GM18907 (cell line): ENCODE measurements around the gene ALKAL2.
A peak's percentile ranks its signal among the peaks of the same experiment; 100 is the strongest.

Experiments used
- ATAC-seq: cut with Tn5 transposase; IDR thresholded peaks from one replicate; pipeline ENCODE4 v1.9.1; 2021; ENCODE audit warnings: mild to moderate bottlenecking, moderate library complexity; ENCODE audit not compliant: unreplicated experiment

Gene ALKAL2

GRCh38 chr2:290090-290722 is 2.3 kb upstream of the ALKAL2 start:
- ATAC-seq: no peak

- no peak for ATAC-seq
These were observed 1.6 kb upstream of the ALKAL2 start for GRCh38 chr2:289362-290089.

GRCh38 chr2:288758-289361 is 969 bp upstream of the ALKAL2 start:
- no peak for ATAC-seq

- no peak for ATAC-seq
These were observed 413 bp downstream of the ALKAL2 start for GRCh38 chr2:287471-287885.

- no peak for ATAC-seq
These were observed 1.0 kb downstream of the ALKAL2 start for GRCh38 chr2:286774-287392.

GRCh38 chr2:286035-286434 is 1.9 kb downstream of the ALKAL2 start:
- ATAC-seq: no peak

- no peak for ATAC-seq
These were observed 2.4 kb downstream of the ALKAL2 start for GRCh38 chr2:285531-285930.

- ATAC-seq: no peak
These were observed 2.9 kb downstream of the ALKAL2 start for GRCh38 chr2:284896-285492.

GRCh38 chr2:283996-284794 is 3.7 kb downstream of the ALKAL2 start:
- ATAC-seq: no peak

GRCh38 chr2:282371-283263 is 5.3 kb downstream of the ALKAL2 start:
- no peak for ATAC-seq

GRCh38 chr2:281381-281780 is 6.5 kb downstream of the ALKAL2 start:
- no peak for ATAC-seq

- no peak for ATAC-seq
These were observed 7.2 kb downstream of the ALKAL2 start for GRCh38 chr2:280650-281110.

- no peak for ATAC-seq
These were observed 7.8 kb downstream of the ALKAL2 start for GRCh38 chr2:279956-280649.

GRCh38 chr2:279366-279765 is 8.5 kb downstream of the ALKAL2 start:
- ATAC-seq: no peak

- no peak for ATAC-seq
These were observed 9.0 kb downstream of the ALKAL2 start for GRCh38 chr2:278927-279320.

- ATAC-seq: no peak
These were observed 9.5 kb downstream of the ALKAL2 start for GRCh38 chr2:278312-278926.

GRCh38 chr2:275466-275865 is 12.4 kb downstream of the ALKAL2 start:
- ATAC-seq: peak; percentile 92

- no peak for ATAC-seq
These were observed 13.4 kb downstream of the ALKAL2 start for GRCh38 chr2:274503-274902.
